ENCODE data around the gene IRF2BP2.

The IRF2BP2 gene

GRCh38 chr1:234584420-234584805, 25.6 kb downstream of the IRF2BP2 start:
- no peak for DNase-seq (ENCODE audit: low read depth in 2 of 2)

- no peak for DNase-seq (ENCODE audit: low read depth in 2 of 2)
Observed at GRCh38 chr1:234583755-234584419, 26.1 kb downstream of the IRF2BP2 start.

GRCh38 chr1:234582681-234583301, 27.2 kb downstream of the IRF2BP2 start:
- DNase-seq (ENCODE audit: low read depth in 2 of 2) = no peak

GRCh38 chr1:234582186-234582585, 27.8 kb downstream of the IRF2BP2 start:
- no peak for DNase-seq (ENCODE audit: low read depth in 2 of 2)

- no peak for DNase-seq (ENCODE audit: low read depth in 2 of 2)
Observed at GRCh38 chr1:234581063-234581714, 28.8 kb downstream of the IRF2BP2 start.

GRCh38 chr1:234579967-234580366, 30.0 kb downstream of the IRF2BP2 start:
- no peak for DNase-seq (ENCODE audit: low read depth in 2 of 2)

GRCh38 chr1:234578735-234579134, 31.2 kb downstream of the IRF2BP2 start:
- DNase-seq (ENCODE audit: low read depth in 2 of 2) = no peak

- DNase-seq (ENCODE audit: low read depth in 2 of 2) = no peak
Observed at GRCh38 chr1:234578087-234578486, 31.9 kb downstream of the IRF2BP2 start.

GRCh38 chr1:234573711-234574299, 36.2 kb downstream of the IRF2BP2 start:
- no peak for DNase-seq (ENCODE audit: low read depth in 2 of 2)

GRCh38 chr1:234572966-234573365, 37.0 kb downstream of the IRF2BP2 start:
- no peak for DNase-seq (ENCODE audit: low read depth in 2 of 2)

GRCh38 chr1:234571702-234572101, 38.3 kb downstream of the IRF2BP2 start:
- DNase-seq (ENCODE audit: low read depth in 2 of 2) = no peak

GRCh38 chr1:234570329-234571120, 39.5 kb downstream of the IRF2BP2 start:
- DNase-seq (ENCODE audit: low read depth in 2 of 2) = no peak

- DNase-seq (ENCODE audit: low read depth in 2 of 2) = no peak
Observed at GRCh38 chr1:234568345-234568744, 41.6 kb downstream of the IRF2BP2 start.

- no peak for DNase-seq (ENCODE audit: low read depth in 2 of 2)
Observed at GRCh38 chr1:234565132-234565531, 44.8 kb downstream of the IRF2BP2 start.

GRCh38 chr1:234564035-234565029, 45.6 kb downstream of the IRF2BP2 start:
- DNase-seq (ENCODE audit: low read depth in 2 of 2) = no peak

GRCh38 chr1:234562334-234562733, 47.6 kb downstream of the IRF2BP2 start:
- DNase-seq (ENCODE audit: low read depth in 2 of 2) = no peak

GRCh38 chr1:234561319-234561718, 48.7 kb downstream of the IRF2BP2 start:
- DNase-seq (ENCODE audit: low read depth in 2 of 2) = no peak

GRCh38 chr1:234559902-234560676, 49.9 kb downstream of the IRF2BP2 start:
- no peak for DNase-seq (ENCODE audit: low read depth in 2 of 2)

GRCh38 chr1:234559152-234559901, 50.7 kb downstream of the IRF2BP2 start:
- DNase-seq (ENCODE audit: low read depth in 2 of 2) = no peak
